NCI-H748 (cell line): Measurements from ENCODE around the gene CABYR.

Experiments
- DNase-seq: peaks from one replicate; lab custom pipeline; 2025; ENCODE audit not compliant: unreplicated experiment; lab: John Stamatoyannopoulos, UW

Gene CABYR

DNA sequence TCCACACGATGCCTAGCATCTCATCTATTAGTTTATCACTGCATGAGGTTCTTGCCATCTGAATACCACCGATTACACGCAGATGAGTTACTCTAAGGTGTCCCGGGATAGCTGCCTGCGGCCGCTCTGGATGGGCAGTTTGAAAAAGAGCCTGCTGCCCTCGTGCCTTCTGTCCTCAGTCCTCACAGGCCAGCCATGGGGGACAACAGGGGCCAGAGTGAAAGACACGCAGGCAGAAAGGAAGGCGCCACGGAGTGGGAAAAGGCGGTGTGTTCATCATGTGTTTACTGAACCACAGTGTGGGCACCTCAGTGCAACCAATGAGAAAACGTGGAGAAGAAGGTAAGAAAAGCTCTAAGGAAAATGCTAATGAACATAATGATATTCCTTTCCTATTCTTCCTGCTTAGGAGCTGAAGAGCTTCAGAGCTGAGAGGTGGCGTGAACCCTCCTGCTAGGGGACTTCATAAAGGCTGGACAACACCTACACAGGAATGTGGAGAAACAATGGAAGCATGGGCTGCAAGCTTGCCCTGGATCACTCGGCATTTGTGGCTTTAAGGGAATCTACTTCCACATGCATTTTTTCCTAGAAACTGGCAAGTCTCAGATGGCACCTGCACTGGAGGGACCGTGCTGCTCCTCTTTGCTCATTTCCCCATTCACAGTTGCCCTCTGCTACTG is 50.9 kb downstream of the CABYR start:
- DNase-seq: no peak

DNA sequence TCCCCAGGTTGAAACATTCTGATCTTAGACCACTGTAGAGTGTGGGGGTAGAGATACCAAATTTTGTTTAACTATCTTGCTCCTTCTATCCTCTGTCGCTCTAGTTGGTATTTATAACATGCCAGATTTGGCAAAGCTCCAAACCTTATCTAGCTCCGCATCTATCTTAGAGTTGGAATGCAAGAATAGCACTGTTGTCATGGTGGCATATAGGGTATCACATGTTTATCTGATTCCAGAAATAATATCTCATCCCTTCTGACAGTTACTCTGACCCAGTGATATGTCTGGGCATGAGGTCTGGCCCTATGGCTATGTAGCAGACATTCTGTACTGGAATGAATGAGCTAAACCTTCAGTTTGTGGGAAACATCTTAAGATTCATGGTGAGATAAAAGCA is 51.7 kb downstream of the CABYR start:
- no peak for DNase-seq

DNA sequence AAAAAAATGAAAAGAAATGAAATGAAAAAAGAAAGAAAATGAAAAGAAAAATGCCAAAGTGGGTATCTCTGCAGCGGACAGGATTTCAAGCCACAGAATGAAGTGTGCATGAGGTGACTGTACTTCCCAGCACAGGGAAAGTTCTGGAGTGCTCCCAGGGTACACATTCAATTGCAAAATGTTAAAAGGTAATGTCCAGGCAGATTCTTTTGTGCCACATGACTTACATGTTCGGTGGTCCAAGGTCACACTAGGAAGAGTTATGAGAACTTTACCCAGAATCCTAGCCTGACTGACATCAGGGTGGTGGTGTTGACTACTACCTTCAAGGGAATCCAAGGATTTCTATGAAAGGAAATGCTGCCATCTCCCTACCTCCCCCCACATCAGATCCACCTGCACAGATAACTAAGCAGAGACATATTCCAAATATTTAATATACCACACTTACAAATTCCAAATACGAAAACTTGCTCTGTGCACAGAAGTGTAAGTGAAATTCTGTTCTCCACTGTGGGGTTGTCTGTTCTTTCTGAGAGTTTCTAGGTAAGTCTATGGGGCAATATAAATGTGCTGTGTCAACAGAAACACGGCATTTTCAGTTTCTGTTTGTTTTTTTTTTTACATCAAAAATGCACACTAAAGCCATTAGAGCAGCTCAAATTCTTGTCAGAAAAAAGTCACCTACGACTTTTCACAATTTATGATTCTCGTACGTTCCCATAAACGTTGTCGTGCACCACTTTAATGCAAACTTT is 56.6 kb downstream of the CABYR start:
- DNase-seq: no peak

DNA sequence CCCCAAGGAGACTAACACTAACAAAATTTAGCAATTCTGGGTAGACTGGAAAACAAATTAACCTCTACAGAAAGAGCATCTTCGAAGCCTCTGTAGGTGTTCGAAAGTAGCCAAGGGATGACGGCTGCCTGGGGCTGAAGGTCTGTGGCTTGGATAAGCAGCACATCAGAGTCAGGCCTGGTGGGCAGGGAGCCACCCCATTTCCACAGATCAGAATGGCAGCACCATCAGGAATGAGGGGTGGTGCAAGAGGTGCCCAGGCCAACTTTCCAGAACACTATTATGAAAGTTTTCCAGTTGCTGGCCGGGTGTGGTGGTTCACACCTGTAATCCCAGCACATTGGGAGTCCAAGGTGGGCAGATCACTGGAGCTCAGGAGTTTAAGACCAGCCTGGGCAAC is 57.9 kb downstream of the CABYR start:
- DNase-seq: no peak

DNA sequence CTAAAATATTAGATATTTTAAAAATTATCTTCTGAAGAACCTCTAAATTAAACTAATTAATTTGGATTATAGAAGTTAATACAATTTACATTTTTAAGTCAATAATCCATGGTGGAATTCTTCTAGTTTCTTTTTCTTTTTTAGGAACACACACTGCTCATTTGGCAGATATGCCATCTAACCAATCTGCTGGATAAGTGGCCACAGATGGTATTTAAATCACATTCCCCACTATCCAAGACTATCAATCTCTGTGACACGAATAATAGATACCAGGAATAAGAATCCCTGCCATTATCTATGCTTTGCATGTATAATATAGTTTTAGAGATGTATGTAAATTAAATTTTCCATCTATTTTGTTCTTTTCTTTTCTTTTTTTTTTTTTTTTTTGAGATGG is 58.5 kb downstream of the CABYR start:
- no peak for DNase-seq

DNA sequence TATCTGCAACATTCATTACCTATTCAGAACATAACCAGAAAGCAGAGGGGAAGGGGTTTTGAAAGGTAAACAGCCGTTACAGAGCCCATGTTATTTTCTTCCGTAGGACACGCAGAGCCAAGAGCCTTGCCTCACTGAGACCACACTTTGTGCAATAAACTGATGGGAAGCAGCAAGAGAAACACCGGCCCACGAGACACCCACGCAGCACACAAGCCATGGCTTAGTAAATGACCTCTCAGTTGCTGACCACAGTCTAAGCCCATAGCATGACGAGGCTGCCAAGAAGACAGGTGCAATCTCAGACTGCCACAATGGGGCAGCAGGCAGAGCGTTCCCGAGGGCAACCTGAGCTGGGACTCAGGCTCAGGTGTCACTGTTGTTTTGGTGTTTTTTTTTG is 59.6 kb downstream of the CABYR start:
- DNase-seq: no peak

DNA sequence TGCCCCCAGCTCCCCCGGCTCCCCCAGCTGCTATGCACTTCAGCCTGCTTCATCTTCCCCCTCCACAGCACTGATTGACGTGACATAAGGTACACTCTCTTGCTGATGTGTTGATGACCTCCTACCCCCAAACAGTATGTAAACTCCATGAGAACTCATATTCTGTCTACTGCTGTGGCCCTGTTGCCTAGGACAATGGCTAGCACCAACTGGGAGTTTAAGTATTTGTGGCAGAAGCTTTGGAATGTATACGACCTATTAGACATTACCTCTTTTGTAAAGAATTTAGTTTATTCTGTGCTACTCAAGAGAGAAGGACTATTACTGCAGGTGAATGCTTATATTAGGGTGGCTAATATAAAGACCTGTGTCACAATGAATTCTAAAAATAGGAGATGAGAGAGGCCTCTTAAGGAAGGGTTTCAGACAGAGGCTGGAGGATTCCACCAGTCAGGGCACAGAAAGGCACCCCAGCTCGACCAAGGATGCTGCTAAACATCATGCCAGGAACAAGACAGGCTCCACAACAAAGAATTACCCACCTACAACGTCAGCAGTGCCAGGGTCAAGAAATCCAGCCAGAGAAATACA is 60.6 kb downstream of the CABYR start:
- no peak for DNase-seq

DNA sequence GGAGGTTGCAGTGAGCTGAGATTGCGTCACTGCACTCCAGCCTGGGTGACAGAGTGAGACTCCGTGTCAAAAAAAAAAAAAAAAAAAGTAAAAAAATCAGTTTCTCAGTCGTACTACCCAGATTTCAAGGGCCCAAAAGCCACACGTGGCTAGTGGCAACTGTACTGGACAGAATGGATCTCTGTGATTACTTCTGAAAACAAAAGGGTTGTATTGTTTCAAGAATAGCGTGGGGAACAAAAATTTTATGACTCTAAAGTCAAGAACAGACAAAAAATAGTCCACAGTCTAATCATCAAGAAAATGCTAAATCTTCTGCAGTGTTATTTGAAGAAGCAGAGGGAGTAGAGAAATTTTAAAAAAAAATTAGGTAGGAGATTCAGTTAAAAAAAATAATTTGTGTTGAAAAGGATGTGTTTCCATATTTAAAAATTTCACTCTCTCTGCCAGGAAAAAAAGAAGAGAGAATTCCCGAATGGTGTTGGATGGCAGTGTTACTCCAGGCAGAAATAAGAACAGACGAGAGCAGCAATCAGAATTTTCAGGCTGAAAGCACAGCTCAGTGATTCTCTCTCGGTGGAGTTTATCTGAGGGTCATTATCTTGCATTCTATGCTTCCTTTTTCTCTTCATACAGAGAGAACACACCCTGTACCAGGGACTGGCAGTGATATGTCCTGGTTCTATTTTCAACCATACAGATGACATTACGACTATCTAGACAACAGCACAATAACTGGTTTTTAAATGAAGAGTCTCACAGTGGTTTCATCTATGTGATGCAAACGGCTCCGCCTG is 61.8 kb downstream of the CABYR start:
- no peak for DNase-seq

DNA sequence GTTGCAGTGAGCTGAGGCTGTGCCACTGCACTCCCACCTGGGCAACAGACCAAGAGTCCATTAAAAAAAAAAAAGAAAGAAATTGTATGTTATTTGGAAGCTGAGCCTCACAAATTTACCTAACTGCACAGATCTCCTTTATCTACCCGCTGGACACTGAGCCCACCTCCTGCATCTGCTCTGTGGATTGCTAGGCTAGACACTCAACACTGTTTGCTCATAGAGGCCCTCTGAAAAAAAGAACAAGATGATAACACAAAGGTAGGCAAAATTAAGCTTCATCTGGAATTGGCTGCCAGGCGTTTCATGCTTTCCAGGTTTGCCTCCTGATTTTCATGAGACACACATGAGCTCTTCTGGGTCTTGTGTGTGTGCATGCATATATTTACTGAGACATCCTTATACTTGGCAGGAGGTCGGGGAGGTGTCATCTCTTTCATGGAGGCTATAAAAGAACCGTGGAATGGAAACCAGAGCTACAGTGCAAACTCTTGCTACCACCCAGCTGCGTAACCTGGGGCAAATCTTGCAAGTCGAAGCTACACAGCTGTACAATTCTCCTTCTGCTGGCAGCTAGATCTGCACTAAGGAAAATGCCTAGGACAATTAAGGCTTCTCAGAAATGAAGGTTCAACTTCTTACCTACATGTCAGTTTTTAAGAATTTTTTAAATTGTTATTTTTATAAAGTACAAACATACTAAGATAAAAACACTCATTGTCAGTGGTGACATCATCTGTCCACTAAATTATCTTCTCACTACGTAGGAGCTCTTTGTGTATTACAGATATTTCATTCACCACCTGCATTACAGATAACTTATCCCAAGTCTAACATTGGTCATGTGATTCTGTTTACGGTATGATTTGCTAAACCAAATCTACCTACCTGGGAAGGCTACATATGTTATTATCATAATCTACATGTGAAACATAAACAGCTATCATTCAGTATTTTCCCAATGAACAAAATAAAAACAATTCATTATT is 63.1 kb downstream of the CABYR start:
- no peak for DNase-seq

DNA sequence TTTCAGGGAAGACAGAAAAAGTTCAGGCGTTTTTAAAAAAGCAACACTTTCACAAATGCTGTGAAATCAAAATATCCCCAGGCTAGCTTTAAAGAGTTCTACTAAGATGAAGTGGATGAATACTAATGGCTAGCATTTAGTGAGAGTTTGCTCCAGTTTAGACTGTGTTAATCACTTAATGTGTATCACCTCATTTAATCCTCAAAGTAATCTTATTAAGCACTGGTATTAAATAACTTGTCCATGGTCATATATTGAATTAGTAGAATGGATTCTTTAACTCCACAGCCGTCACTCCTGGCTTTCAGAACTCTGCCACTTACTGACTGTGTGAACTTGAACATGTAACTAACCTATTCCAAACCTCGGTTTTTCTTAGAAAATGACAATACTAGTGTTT is 66.0 kb downstream of the CABYR start:
- DNase-seq: no peak

DNA sequence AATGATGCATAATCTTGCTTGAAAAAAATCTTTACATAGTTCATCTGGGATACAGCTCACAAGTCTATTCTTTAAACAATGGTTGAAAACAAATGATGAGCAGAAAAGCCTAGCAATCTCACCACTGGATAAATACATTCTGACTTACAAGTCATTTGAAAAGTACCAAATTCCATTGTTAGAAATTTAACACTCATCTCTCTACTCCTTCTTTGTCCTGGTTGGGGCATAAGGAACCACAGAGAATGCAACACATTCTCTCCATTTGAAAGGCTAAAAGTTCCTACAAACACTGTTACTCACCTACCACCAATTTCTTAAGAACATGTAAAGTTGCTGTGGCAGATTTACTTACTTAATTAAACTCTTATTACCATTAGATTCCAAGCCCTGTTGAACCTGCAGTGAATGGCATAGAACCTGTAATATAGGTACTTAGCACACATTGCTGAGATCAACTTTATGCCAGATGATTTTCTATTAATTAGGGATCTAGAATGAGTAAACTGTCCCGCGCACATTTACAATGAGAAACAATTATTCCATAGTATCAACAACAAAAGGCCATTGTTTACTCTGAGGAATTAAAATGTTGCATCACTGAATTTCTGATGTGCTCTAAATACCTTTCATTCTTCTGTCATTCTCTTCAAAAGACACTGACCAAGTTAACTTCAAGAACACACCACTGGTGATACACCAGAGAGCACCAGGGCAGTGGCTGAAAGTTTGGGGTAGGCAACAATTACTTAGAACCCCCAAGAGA is 69.6 kb downstream of the CABYR start:
- DNase-seq: no peak

DNA sequence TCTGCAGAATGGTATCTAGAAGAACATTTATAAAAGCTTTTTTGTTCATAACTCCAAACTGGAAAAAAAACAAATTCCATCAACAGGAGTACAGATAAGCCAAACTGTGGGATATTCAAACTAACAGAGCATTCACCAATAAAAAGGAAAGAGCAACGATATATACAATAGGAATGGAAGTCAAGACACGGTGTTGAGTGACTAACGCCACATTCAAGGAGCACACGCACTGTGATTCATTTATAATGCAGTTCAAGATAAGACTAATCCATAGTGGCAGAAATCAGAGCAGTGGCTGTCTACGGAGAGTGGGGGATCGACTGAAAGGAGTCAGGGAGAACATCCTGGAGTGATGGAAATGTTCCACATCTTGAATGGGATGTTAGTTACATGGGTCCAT is 70.7 kb downstream of the CABYR start:
- no peak for DNase-seq
